NCI-H446 treated with DMSO at 0.1 percent for 48 hours (cell line): ENCODE measurements around the gene CRABP2.

Source experiments
- DNase-seq: peaks from one replicate; lab custom pipeline; 2025; lab: John Stamatoyannopoulos, UW

Gene CRABP2

GRCh38 chr1:156741481-156741983 is 36.1 kb upstream of the CRABP2 start:
- no peak for DNase-seq

DNA sequence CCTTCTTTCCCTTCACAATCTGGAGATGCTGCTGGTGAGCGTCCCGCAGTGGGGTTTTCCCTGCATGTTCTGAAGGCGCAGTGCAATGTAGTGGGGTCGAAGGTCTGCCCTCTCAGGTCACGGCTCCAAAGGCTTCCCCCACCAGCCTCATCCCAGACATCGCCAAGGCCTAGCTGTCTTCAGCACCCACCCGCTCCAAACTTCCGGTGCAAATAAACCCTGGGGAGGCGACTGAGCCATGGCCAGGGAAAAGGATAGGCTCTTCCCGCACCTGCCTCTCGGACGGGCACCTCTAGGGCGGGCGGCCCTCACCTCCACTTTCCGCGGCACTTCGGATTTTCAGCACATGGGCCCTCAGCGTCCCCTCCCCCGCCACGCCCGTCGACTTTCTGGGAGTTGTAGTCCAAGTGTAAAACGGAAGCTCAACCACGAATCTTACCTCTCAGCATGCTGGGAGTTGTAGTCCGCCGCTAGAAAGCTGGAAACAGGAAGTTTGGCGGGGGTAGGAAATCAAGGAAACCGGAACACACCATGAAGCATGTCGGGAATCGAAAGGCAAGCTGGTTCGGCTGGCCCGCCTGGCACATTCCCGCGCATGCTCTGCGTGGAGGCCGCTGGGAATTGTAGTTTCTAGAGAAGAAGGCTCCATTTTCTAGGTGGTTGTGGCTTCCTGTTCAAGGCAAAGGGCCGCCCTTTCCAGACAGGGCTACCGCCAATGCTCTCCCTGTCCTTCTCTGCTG is 35.5 kb upstream of the CRABP2 start, which contains the start of gene MRPL24:
MRPL24 (minus strand) TSS at position 348 of the 740 bp plus-strand sequence. CDS start 2,384 bp downstream, outside the sequence.
- DNase-seq: peak; percentile 100

GRCh38 chr1:156740237-156740740 is 34.9 kb upstream of the CRABP2 start:
- no peak for DNase-seq

DNA sequence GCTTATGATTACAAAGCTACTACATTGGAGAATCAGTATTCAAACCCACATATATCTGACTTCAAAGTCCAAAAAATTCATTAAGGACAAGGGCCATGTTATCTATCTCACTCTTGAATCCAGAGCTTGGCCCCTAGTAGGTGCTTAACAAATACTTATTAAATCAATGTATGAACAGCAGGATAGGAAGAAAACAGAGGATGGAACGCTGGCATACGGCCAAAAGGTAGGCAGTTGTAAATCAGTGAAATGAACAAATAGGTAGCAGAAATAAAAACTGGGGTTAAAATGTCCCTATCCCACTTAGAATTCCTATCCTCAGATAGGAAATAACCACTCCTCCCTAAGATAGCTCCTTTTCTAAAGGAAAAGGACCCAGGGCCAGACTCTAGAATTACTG is 33.5 kb upstream of the CRABP2 start:
- DNase-seq: no peak

DNA sequence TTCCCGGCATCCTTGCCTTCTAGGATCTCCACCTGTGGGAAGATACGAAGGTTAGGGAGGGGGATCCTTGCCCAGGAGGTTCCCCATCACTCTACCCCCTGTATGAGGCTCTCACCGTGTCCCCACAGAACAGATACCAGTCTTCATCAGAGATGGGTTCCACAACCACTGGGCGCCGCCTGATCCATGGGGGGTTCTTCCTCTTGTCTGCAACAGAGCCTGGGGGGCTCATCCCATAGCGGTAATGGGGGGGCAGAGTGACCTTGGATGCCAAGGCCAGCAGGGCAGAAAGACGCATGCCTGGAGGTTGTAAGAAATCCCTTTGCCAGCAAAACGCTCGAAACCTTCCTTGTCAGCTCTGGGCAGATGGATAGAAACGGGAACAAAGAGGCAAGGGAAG is 33.0 kb upstream of the CRABP2 start:
- DNase-seq: no peak

DNA sequence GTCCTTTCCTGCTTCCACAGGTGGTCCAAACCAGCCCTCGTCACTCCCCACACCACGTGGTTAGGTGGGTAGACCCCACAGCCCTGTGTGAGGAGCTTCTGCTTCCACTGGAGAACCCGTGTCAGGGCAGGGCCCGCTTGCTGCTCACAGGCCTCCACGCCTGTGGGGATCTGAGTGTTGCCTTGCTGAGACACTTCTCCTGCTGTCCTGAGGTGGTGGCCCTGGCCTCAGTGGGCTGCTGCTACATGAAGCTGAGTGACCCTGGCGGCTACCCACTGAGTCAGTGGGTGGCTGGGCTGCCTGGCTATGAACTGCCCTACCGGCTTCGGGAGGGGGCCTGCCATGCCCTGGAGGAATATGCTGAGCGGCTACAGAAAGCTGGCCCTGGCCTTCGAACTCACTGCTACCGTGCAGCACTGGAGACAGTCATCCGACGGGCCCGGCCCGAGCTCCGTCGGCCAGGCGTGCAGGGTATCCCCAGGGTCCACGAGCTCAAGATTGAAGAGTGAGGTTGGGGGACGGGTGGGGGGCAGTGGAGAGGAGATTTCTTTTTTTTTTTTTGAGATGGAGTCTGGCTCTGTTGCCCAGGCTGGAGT is 28.7 kb upstream of the CRABP2 start:
- no peak for DNase-seq

DNA sequence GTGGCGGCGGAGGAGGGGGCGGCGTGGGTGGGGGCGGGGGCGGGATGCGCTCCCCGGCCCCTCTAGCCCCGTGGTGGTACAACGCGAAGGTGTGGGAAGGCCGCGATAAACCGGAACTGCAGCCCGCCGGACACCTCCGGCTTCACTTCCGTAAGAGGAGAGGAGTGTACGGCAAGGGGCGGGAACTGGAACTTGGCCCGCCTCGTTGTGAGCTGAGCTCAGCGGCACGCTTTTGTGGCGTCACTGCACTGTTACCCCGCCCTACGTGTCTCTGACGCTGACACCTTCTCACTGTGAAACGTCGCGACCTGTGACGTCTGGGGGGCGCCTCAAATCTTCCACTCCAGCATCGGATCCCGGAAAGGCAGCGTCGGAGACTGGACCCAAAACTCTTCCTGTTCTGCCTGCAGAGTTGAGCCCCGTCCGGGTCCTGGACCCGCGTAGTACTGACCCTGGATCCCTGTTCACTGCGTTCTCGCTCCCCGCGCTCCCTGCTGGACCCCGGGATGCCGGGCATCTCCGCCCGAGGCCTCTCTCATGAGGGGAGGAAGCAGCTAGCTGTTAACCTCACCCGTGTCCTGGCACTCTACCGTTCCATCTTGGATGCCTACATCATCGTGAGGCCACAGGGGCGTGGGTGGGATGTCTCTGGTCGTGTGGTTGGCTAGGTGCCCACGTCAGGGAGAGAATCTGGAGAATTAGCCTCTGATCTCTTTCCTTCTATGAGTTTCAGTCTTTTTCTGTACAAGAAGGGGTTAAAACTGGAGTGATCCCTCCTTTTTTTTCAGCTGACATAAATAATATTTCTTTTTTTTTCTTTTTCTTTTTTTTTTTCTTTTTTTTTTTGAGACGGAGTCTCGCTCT is 23.4 kb upstream of the CRABP2 start, which contains the start of gene ISG20L2:
ISG20L2 (minus strand) TSS at position 168 of the 864 bp plus-strand sequence. CDS start 1,114 bp downstream, outside the sequence.
- peak; percentile 97 for DNase-seq

GRCh38 chr1:156727926-156728598 is 22.7 kb upstream of the CRABP2 start, which contains the start of gene METTL25B:
Gene METTL25B, plus strand, starts transcription at chr1:156728469. Its CDS starts 636 bp downstream, at chr1:156729105.
- peak; percentile 78 for DNase-seq

DNA sequence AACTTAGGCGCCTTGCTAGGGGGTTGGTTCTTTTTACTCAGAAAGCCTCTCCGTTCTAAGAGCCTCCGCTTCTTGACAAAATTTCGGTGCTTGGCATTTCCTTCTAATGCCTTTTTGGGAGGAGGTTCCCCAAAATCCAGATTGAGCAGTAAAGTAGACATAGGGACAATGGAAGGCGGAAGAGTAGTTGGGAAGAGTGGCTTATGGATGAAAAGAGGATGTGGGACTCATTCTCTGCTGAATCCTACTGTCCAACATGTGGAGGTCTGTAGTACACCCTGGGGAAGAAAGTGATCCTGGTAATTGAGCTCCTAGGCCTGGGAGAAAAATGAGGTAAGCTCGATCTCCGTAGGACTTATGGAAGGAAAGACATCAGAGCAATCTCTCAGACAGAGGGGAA is 22.1 kb upstream of the CRABP2 start:
- DNase-seq: no peak

GRCh38 chr1:156726549-156727226 is 21.3 kb upstream of the CRABP2 start:
- peak; percentile 47 for DNase-seq

- peak; percentile 72 for DNase-seq
These were observed 20.4 kb upstream of the CRABP2 start for GRCh38 chr1:156725683-156726280.

DNA sequence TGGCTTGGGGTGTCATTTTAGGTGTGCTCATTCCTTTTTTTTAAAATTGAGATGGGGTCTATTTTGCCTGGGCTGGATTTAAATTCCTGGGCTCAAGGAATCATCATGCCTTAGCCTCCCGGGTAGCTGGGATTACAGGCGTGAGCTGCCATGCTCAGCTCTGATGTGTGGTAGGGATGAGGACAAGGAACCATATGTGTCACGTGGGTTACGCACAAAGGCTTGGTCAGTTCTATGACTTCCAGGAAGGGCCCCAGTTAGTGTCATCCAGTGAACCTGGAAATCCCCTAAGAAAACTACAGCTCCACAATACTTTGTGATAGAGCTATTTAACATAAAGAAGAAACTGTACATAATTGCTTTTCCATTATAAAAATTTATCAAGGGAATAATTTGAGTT is 16.2 kb upstream of the CRABP2 start:
- DNase-seq: no peak

GRCh38 chr1:156721131-156721530 is 15.7 kb upstream of the CRABP2 start:
- no peak for DNase-seq

DNA sequence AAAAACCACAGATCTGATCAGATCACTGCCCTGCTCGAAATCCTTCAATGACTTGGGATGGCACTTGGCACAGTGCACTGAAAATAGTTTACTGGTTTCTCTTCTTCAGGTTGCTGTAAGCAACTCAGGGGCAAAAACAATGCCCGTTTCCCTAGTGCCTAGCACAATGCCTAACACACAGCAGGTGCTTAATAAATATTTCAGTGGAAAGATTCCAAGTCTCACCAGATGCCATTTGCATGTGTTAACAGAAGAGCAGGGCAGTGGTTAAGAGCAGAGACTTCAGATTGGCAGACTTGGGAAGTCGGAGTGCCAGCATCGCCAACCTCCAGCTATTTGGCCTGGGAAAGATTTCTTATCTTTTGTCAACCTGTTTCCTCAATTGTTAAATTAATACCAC is 12.0 kb upstream of the CRABP2 start:
- no peak for DNase-seq

GRCh38 chr1:156714830-156715229 is 9.4 kb upstream of the CRABP2 start:
- no peak for DNase-seq

GRCh38 chr1:156712626-156713025 is 7.2 kb upstream of the CRABP2 start:
- DNase-seq: no peak

- no peak for DNase-seq
These were observed 5.8 kb upstream of the CRABP2 start for GRCh38 chr1:156711011-156711817.

- peak; percentile 65 for DNase-seq
These were observed 4.5 kb upstream of the CRABP2 start for GRCh38 chr1:156709757-156710489.

DNA sequence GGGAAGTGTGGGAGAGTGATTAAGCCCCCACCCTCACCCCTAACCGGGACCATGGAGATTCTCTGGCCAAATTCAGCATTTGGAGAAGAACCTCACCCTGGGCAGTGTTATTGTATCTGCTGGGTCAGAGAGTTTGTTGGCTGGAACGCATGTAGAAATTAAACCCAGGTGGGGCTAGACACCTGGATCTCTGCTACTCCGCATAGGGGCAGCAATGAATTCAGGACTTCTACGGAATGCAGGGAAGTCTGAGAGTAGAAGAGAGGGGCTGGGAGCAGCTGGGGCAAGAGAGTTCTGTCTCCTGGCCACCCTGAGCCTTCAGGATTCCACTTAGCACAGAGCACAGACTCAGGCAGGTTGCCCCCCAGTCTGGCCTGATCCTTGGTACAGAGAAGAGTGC is 3.6 kb upstream of the CRABP2 start:
- no peak for DNase-seq
